Astrocyte of the cerebellum (primary cell): ENCODE data around the gene PITHD1.
"Not testable (repeated sequence)": the region's sequence is repeated elsewhere in the genome, so short reads cannot be mapped to it uniquely, and the experiment has no call there.

Experiments used
- DNase-seq: peaks from one replicate; pipeline ENCODE4 v3.0.0-alpha.2; 2011; ENCODE audit warnings: low read depth
- H3K4me3 ChIP-seq: 2 replicates; pipeline ENCODE4 v1.5.1; 2011; ENCODE audit warnings: mild to moderate bottlenecking, low read depth, low read length, moderate library complexity
- in situ Hi-C: cut with HindIII; loops from 2 replicates; pipeline ENCODE4 v1.10.0; 2017; ENCODE audit warnings: low sequenced_read_pairs
- TF ChIP-seq, protein P1 (sequence below): IDR thresholded peaks from 2 replicates; pipeline ENCODE4 v1.5.1; 2012; ENCODE audit warnings: low read length, low read depth, moderate library complexity, mild to moderate bottlenecking; ENCODE audit errors: missing control alignments

Gene PITHD1

DNA sequence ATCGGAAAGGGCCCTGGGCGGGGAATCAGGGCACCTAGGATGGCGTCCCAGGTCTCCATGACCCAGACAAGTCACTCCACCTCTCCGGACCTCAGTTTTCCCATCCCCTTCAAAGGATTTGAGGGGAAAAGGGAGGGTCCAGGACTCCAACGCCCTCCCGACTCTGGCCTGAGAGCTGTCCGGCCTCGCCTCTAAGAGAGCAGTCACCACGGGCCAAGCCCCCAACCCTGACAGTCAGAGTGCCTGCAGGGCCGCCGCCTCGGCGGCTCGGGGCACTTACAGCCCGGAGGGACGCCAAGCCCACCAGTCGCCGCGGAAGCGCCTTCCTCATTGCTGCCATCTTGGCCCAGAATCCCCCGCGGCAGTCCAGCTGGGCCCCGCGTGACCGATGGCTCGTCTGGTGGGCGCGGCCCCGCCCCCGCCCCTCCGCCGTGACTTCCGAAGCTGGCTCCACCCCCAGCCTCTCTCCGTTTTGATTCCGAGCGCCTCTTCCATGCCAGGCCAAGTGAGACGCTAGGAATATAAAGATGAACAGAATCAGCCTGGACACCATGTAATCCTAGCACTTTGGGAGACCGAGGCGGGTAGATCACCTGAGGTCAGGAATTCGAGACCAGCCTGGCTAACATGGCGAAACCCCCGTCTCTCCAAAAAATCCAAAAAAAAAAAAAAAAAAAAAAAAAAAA lies 47.0 kb downstream of the PITHD1 start, which contains the start of gene HMGCL:
HMGCL (minus strand) TSS at position 354 of the 686 bp plus-strand sequence; CDS start at position 340, 14 bp downstream.
- TF ChIP-seq, protein P1, sequence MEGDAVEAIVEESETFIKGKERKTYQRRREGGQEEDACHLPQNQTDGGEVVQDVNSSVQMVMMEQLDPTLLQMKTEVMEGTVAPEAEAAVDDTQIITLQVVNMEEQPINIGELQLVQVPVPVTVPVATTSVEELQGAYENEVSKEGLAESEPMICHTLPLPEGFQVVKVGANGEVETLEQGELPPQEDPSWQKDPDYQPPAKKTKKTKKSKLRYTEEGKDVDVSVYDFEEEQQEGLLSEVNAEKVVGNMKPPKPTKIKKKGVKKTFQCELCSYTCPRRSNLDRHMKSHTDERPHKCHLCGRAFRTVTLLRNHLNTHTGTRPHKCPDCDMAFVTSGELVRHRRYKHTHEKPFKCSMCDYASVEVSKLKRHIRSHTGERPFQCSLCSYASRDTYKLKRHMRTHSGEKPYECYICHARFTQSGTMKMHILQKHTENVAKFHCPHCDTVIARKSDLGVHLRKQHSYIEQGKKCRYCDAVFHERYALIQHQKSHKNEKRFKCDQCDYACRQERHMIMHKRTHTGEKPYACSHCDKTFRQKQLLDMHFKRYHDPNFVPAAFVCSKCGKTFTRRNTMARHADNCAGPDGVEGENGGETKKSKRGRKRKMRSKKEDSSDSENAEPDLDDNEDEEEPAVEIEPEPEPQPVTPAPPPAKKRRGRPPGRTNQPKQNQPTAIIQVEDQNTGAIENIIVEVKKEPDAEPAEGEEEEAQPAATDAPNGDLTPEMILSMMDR = no peak
- peak within 1 kb of the TSS; percentile 73 for H3K4me3 ChIP-seq
- peak; percentile 71 for DNase-seq
- in situ Hi-C loops = no loop called here

DNA sequence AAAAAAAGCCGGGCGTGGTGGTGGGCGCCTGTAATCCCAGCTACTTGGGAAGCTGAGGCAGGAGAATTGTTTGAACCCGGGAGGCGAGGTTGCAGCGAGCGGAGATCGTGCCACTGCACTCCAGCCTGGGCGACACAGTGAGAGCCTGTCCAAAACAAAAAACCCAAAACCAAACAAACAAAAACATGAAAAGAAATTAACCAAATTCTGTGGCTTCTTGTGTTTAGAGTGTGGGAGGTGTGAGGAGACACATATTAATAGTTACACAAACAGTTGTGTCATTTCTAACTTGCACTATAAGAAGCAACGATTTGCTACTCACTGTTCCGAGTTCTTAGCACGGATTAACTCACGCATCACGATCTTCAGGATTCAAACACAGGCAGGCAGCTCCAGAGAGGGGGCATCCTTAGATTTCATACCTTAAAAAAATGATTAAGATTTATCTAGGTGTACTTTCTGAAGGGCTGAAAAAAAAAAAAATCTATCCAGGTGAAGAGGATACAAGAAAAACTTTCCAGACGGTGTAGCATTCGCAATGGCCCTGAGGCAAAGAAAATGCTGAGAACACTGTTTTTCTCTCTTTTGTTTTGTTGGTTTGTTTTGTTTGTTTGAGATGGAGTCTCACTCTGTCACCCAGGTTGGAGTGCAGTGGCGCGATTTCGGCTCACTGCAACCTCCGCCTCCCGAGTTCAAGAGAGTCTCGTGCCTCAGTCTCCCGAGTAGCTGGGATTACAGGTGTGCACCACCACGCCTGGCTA lies 47.7 kb downstream of the PITHD1 start:
- in situ Hi-C loops = no loop called here
- TF ChIP-seq, protein P1 = no peak
- peak overlapping the region; percentile 73 for H3K4me3 ChIP-seq
- DNase-seq = no peak

DNA sequence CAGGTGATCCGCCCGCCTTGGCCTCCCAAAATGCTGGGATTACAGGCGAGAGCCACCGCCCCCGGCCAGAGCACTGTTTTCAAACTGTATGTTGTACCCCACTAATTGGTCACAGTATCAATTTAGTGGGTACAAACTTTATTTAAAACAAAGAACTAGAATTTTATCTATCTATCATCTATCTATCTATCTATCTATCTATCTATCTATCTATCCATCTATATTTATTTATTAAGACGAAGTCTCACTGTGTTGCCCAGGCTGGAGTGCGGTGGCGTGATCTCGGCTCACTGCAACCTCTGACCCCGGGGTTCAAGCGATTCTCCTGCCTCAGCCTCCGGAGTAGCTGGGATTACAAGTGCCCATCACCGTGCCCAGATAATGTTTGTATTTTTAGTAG lies 48.4 kb downstream of the PITHD1 start:
- H3K4me3 ChIP-seq, DNase-seq, in situ Hi-C loops: not testable (repeated sequence)

DNA sequence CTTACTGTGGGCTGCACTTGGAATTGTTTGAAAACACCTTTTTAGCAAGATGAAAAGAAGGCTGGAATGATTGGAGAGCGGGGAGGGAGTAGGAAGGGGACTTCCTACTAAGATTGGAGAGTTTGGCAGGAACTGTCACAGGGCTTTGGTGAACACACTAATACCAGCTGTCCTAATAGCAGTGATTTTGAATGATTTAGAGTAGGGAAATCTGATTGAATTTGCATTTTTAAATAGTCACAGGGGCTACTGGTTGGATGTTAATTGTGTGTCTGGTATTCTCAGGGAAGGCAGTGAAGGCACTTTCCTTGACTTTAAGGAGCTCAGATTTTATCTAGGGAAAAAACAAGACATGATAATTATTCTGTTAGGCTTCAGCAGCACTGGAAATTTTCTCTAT lies 49.5 kb downstream of the PITHD1 start:
- no peak for DNase-seq
- TF ChIP-seq, protein P1 = no peak
- H3K4me3 ChIP-seq = no peak overlapping the region
- in situ Hi-C loops = no loop called here

DNA sequence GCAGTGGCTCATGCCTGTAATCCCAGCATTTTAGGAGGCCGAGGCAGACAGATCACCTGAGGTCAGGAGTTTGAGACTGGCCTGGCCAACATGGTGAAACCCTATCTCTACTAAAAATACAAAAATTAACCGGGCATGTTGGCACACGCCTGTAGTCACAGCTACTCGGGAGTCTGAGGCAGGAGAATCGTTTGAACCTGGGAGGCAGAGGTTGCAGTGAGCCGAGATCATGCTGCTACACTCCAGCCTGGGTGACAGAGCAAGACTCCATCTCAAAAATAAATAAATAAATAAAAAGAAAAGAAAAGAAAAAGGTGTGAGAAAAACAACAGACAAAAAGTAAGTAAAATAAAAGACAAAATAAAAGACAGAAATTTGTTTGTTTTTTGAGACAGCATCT lies 55.9 kb downstream of the PITHD1 start:
- in situ Hi-C loops, H3K4me3 ChIP-seq, DNase-seq: not testable (repeated sequence)

DNA sequence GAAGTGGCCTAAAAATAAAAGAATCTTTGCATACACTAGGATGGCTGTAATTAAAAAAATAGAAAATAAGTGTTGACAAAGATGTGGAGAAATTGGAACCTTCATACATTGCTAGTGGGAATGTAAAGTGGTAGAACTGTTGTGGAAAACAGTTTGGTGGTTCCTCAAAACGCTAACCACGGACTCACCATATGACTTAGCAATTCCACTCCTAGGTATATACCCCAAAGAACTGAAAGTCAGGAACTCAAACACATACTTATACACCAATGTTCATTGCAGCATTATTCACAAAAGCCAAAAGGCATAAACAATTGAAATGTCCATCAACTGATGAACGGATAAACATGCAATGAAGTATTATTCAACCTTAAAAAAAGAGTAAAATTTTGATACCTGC lies 57.8 kb downstream of the PITHD1 start:
- TF ChIP-seq, protein P1 = no peak
- in situ Hi-C loops = no loop called here
- no peak for DNase-seq
- H3K4me3 ChIP-seq = no peak overlapping the region
